Right cardiac atrium (tissue), 5 donors: ENCODE data around the gene C19orf85. TPM values are rescaled to one million over a fixed set of nuclear protein-coding genes. Genes with fewer than 3 reads are reported as not detected.
"Not testable (repeated sequence)": the region's sequence is repeated elsewhere in the genome, so short reads cannot be mapped to it uniquely, and the experiment has no call there.

Experiments used
- ATAC-seq, 2 donors: fragments of 200-7000 bp; cut with Tn5 transposase; one replicate each; pipeline versions ENCODE4 v1.8.0 to v1.9.1; 2020; ENCODE audit warnings: moderate library complexity in 2 of 2, mild to moderate bottlenecking in 1 of 2
- DNase-seq, 3 donors: peaks; one replicate each; pipeline ENCODE4 v3.0.0-alpha.2; 2020
- H3K27ac ChIP-seq: one replicate; pipeline ENCODE4 v1.5.1; 2013; ENCODE audit warnings: mild to moderate bottlenecking, low read length, control low read depth, moderate library complexity
- H3K27me3 ChIP-seq: one replicate; pipeline ENCODE4 v1.6.1; 2013; ENCODE audit not compliant: control insufficient read depth, insufficient read depth
- H3K4me1 ChIP-seq: one replicate; pipeline ENCODE4 v1.6.1; 2013; ENCODE audit warnings: low read length; ENCODE audit not compliant: control insufficient read depth, insufficient read depth
- H3K4me3 ChIP-seq: one replicate; pipeline ENCODE4 v1.5.1; 2013; ENCODE audit warnings: low read length, control low read depth
- H3K9me3 ChIP-seq: one replicate; pipeline ENCODE4 v1.6.1; 2013; ENCODE audit warnings: low read length; ENCODE audit not compliant: control insufficient read depth
- WGBS: extraction: QIAGEN DNeasy Blood & Tissue Kit; methylation state at CpG from one replicate; pipeline ENCODE4 v1.1.7; 2013; 5-methylcytosine and 5-hydroxymethylcytosine counted together
- intact Hi-C, 4 donors: fragments of 100-400 bp; cut with DNase I; formaldehyde crosslinking; loops; one replicate each; pipeline versions ENCODE4 v1.11.0 to v1.14.0; 2022 to 2023
- polyA plus RNA-seq: library from polyadenylated mRNA; stranded (reverse); fragments of 200-250 nt; gene quantifications from one replicate; pipeline ENCODE4 v1.2.3, GENCODE V29; 2013
- total RNA-seq, 4 donors: library from RNA; stranded (reverse); fragmentation: NEBNext Ultra II Directional; extraction: Animal tissue kit (Norgen Biotek cat#: 25700); gene quantifications; one replicate each; pipeline ENCODE4 v1.2.1, GENCODE V29; 2021
- donor health status: healthy with polysubstance abuse.
- donor health status: DM: no; HTN: yes; CAD: no.
- donor health status: DM: no; HTN: no; CAD: no.
- donor health status: DM: no; HTN: yes; CAD: no; lungs with severe emphysema.
- donor health status: DM: yes; HTN: yes; CAD: no.

The C19orf85 gene
- total and polyA plus RNA-seq, 5 donors = not detected

DNA sequence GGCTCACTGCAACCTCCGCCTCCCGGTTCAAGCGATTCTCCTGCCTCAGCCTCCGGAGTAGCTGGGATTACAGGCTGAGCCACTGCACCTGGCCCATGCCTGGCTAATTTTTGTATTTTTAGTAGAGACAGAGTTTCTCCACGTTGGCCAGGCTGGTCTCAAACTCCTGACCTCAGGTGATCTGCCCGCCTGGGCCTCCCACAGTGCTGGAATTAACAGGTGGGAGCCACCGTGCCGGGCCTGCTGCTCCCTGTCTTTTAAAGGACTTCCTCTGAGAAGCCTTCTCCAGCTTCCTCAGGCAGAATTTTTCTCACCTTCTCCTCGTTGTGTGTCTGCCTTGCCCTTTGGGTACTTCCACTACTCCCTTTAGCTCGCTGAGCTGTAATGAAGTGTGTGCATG lies 32.3 kb upstream of the C19orf85 start:
- 82% methylated on average over 10 of the region's 10 CpGs for WGBS
- H3K4me3 ChIP-seq, H3K9me3 ChIP-seq, H3K27ac ChIP-seq, ATAC-seq, H3K4me1 ChIP-seq, H3K27me3 ChIP-seq, intact Hi-C loops: not testable (repeated sequence)
- peak in 1 of 3 donors; percentile 2 for DNase-seq

DNA sequence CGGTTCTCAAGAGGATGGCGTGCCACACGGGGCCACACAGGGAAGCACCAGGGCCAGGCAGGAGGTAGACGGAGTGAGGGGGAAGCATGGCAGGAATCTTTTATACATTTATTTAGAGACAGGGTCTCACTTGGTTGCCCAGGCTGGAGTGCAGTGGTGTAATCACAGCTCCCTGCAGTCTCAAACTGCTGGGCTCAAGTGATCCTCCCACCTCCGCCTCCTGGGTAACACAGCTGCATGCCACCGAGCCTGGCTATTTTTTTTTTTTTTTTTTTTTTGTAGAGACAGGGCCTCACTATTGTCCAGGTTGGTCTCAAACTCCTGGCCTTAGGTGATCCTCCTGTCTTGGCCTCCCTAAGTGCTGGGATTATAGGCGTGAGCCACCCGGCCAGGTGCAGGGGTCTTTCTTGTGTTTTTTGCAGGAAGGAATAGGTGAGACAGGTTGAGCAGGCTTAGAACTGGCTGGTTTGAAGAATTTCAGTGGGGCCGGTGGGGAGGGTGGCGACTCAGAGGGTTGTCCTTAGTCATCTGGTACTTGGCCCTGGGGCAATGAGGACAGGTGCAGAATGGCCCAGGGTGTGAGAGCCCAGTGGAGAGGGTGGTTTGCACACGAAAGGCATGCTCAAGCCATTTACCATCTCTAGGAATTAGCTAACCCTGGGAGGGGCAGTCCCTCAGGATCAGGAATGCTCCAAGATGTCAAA lies 31.2 kb upstream of the C19orf85 start:
- H3K27me3 ChIP-seq = no peaks in the 10 kb centered on the region
- no peak overlapping the region for H3K27ac ChIP-seq
- 76% methylated on average over 11 of the region's 11 CpGs for WGBS
- no peak overlapping the region for H3K4me3 ChIP-seq
- H3K4me1 ChIP-seq = no peaks in the 10 kb centered on the region
- DNase-seq = peak in 1 of 3 donors; percentile 33
- no peak for ATAC-seq
- intact Hi-C loops = no loop called here
- H3K9me3 ChIP-seq = no peaks in the 10 kb centered on the region

- ATAC-seq = peak; percentile 66 to 84
- Histone ChIP-seq H3K27ac (peak overlapping the region; percentile 46), H3K4me3 (peak overlapping the region; percentile 8), H3K4me1 (no peaks in the 10 kb centered on the region), H3K27me3 (no peaks in the 10 kb centered on the region), H3K9me3 (no peaks in the 10 kb centered on the region)
- WGBS = 24% methylated on average over 22 of the region's 22 CpGs
- intact Hi-C loops = no loop called here
- peak; percentile 82 to 88 (median 88) for DNase-seq
Observed at GRCh38 chr19:55494172-55494761, 29.7 kb upstream of the C19orf85 start.

- peak overlapping the region; percentile 8 for H3K4me3 ChIP-seq
- peak overlapping the region; percentile 58 for H3K27ac ChIP-seq
- no peaks in the 10 kb centered on the region for H3K27me3 ChIP-seq
- 26% methylated on average over 37 of the region's 38 CpGs for WGBS
- no peaks in the 10 kb centered on the region for H3K4me1 ChIP-seq
- peak in 1 of 2 donors; percentile 10 for ATAC-seq
- intact Hi-C loops = no loop called here
- no peaks in the 10 kb centered on the region for H3K9me3 ChIP-seq
- peak; percentile 49 to 69 (median 60) for DNase-seq
Observed at GRCh38 chr19:55493645-55494171, 29.2 kb upstream of the C19orf85 start.

- Histone ChIP-seq H3K9me3 (no peaks in the 10 kb centered on the region), H3K27ac (peak overlapping the region; percentile 58), H3K4me1 (no peaks in the 10 kb centered on the region), H3K4me3 (peak overlapping the region; percentile 8), H3K27me3 (no peaks in the 10 kb centered on the region)
- 24% methylated on average over 18 of the region's 18 CpGs for WGBS
- intact Hi-C loops = no loop called here
- ATAC-seq = peak; percentile 9 to 10
- peak in 2 of 3 donors; percentile 72 to 76 for DNase-seq
Observed at GRCh38 chr19:55493052-55493644, 28.6 kb upstream of the C19orf85 start.

DNA sequence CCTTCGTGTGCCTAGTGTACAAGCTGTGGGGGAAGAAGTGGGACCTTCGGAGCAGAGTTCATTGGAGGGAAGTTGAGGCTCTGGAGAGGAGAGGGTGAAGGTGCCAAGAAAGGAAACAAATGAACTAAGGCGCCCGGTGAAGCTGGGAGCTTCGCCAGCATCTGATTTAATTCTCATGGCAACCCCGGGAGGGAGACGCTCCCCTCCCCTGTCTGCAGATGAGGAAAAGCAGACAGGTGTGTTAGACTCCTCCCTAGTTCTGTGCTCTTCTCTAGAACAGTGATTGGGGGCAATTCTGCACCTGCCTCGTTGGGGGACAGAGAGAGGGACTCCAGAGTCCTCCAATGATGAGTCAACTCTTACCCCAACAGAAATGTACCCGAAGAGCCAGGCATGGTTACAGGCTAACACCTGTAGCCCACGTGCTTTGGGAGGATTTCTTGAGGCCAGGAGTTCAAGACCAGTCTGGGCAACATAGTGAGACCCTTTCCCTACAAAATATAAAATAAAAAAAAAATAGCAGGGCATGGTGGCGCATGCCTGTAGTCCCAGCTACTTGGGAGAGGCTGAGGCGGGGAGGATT lies 27.9 kb upstream of the C19orf85 start:
- Histone ChIP-seq H3K9me3 (no peaks in the 10 kb centered on the region), H3K27me3 (no peaks in the 10 kb centered on the region), H3K4me3 (no peak overlapping the region), H3K4me1 (no peaks in the 10 kb centered on the region), H3K27ac (no peak overlapping the region)
- DNase-seq = peak in 1 of 3 donors; percentile 26
- intact Hi-C loops = no loop called here
- 50% methylated on average over 12 of the region's 12 CpGs for whole genome bisulfite sequencing
- ATAC-seq = no peak

- Histone ChIP-seq H3K4me1 (peaks cover 2% of the 10 kb centered on the region), H3K4me3 (no peak overlapping the region), H3K9me3 (no peaks in the 10 kb centered on the region), H3K27ac (no peak overlapping the region), H3K27me3 (no peaks in the 10 kb centered on the region)
- intact Hi-C loops = no loop called here
- 70% methylated on average over 24 of the region's 24 CpGs for WGBS
- no peak for ATAC-seq
- peak in 1 of 3 donors; percentile 55 for DNase-seq
Observed at GRCh38 chr19:55491546-55492360, 27.2 kb upstream of the C19orf85 start.

DNA sequence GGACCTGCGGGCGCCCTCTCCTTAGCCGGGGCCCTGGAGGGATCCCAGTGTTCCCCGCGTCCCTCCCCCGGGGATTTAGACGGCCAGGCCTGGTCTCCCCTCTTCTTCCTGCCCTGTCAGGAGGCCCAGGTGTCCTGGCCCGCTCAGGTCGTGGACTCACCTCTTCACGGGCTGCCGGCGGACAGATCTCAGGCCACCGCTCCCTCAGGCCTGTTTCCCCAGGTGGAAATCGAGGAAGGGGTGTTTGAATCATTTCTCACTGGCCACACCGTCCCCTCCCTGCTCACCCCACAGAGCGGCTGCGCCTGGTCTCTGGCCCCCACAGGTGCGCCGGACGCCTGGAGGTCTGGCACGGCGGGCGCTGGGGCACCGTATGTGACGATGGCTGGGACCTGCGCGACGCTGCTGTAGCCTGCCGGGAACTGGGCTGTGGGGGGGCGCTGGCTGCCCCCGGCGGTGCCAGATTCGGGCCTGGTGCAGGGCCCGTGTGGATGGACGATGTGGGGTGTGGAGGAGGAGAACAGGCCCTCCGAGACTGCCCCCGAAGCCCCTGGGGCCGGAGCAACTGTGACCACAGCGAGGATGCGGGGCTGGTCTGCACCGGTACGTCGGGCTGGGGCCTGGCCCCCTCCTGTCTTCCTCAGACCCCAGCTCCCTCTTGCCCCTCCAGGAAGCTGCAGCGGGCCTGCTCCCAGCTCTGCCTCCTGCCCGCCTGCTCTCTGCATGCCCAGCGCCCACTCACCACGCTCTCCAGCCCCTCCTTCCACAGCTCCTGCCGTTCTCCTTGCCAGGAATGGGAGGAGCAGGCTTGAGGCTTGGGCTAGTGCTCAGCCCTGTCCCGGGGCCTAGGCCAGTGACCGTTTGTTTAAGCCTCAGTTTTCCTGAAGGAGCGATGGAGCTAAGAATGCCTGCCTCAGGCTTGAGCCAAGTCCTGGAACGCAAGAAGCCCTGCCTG lies 26.2 kb upstream of the C19orf85 start:
- H3K27me3 ChIP-seq = no peaks in the 10 kb centered on the region
- H3K9me3 ChIP-seq = no peaks in the 10 kb centered on the region
- no peak overlapping the region for H3K4me3 ChIP-seq
- intact Hi-C loops = no loop called here
- H3K27ac ChIP-seq = no peak overlapping the region
- DNase-seq = peak; percentile 33 to 79 (median 72)
- H3K4me1 ChIP-seq = peaks cover 3% of the 10 kb centered on the region
- ATAC-seq = no peak
- WGBS = 77% methylated on average over 52 of the region's 52 CpGs

GRCh38 chr19:55489711-55490477 lies 25.3 kb upstream of the C19orf85 start:
- H3K9me3 ChIP-seq = no peaks in the 10 kb centered on the region
- H3K27ac ChIP-seq = no peak overlapping the region
- H3K27me3 ChIP-seq = no peaks in the 10 kb centered on the region
- DNase-seq (peak in 2 of 3 donors; percentile 27 to 76), ATAC-seq (no peak)
- 76% methylated on average over 20 of the region's 21 CpGs for WGBS
- intact Hi-C loops = no loop called here
- H3K4me3 ChIP-seq = no peak overlapping the region
- H3K4me1 ChIP-seq = peaks cover 3% of the 10 kb centered on the region
